Stomach (tissue), 9 donors: ENCODE measurements around the gene AKT2. TPM values are rescaled to one million over a fixed set of nuclear protein-coding genes. Genes with fewer than 3 reads are reported as not detected.

ENCODE experiments used
- DNase-seq, 2 donors: peaks; one replicate each; pipeline versions ENCODE4 v3.0.0 to v3.0.0-alpha.2; 2013 to 2019
- H3K27ac ChIP-seq, 5 donors: fragments of 200-600 bp in 4 of 5; sonication (generic) in 4 of 5; one replicate each; pipeline ENCODE4 v1.5.1; 2013 to 2019; ENCODE audit warnings: mild to moderate bottlenecking in 1 of 5, moderate library complexity in 1 of 5
- H3K27me3 ChIP-seq, 3 donors: fragments of 200-600 bp; sonication (generic); one replicate each; pipeline ENCODE4 v1.5.1; 2017 to 2019; ENCODE audit warnings: mixed run types in 1 of 3
- H3K36me3 ChIP-seq, 4 donors: fragments of 200-600 bp; sonication (generic); 1 replicate in 3 of 4; 2 replicates in 1 of 4; pipeline ENCODE4 v1.5.1; 2016 to 2019
- H3K4me1 ChIP-seq, 4 donors: fragments of 200-600 bp; sonication (generic); one replicate each; pipeline ENCODE4 v1.5.1; 2016 to 2019
- H3K4me3 ChIP-seq, 4 donors: fragments of 200-600 bp; sonication (generic) in 3 of 4; one replicate each; pipeline ENCODE4 v1.5.1; 2016 to 2019; ENCODE audit warnings: mild to moderate bottlenecking in 1 of 4
- H3K9me3 ChIP-seq, 4 donors: fragments of 200-600 bp; sonication (generic); one replicate each; pipeline ENCODE4 v1.5.1; 2016 to 2019
- EP300 ChIP-seq: sonication (generic); formaldehyde crosslinking; IDR thresholded peaks from one replicate; pipeline ENCODE4 v1.6.1; 2017; ENCODE audit warnings: antibody characterized with exemption
- POLR2A ChIP-seq, 4 donors: fragments of 450-650 bp; IDR thresholded peaks; one replicate each; pipeline ENCODE4 v1.6.1; 2016; ENCODE audit warnings: antibody characterized with exemption in 4 of 4, control low read depth in 2 of 4, mild to moderate bottlenecking in 1 of 4, moderate library complexity in 1 of 4
- POLR2AphosphoS5 ChIP-seq, 3 donors: sonication (generic); formaldehyde crosslinking; IDR thresholded peaks; one replicate each; pipeline ENCODE4 v1.6.1; 2016; ENCODE audit warnings: antibody characterized with exemption in 3 of 3
- WGBS, 5 donors: extraction: QIAGEN DNeasy Blood & Tissue Kit in 3 of 5; methylation state at CpG; one replicate each; pipeline versions ENCODE4 v1.1.5 to v1.1.7; 2013 to 2018; 5-methylcytosine and 5-hydroxymethylcytosine counted together
- intact Hi-C: fragments of 100-400 bp; cut with DNase I; formaldehyde crosslinking; loops from one replicate; pipeline ENCODE4 v1.15.1; 2023; ENCODE audit warnings: low total_unique reads
- polyA plus RNA-seq, 3 donors: library from polyadenylated mRNA; stranded (reverse); fragments of 200-250 nt; gene quantifications; one replicate each; pipeline ENCODE4 v1.2.3, GENCODE V29; 2013
- total RNA-seq, 5 donors: library from RNA; depleted of rRNA; stranded (reverse); fragments of >200 nt; gene quantifications; one replicate each; pipeline versions ENCODE4 v1.1.0 to v1.2.3, GENCODE V29; 2014 to 2016
- TF ChIP-seq, protein P1 (sequence below), 7 experiments: fragments of 450-650 bp in 4 of 7; fragments of 200-600 bp in 3 of 7; sonication (generic) in 3 of 7; IDR thresholded peaks; one replicate each; pipeline ENCODE4 v1.5.1; 2016 to 2019; ENCODE audit warnings: antibody characterized with exemption in 7 of 7, control low read depth in 2 of 7, mild to moderate bottlenecking in 1 of 7
- donor health status: healthy with polysubstance abuse.
- donor health status: Bipolar disorder and iron deficiency.
- donor health status: healthy.

The AKT2 gene
- total and polyA plus RNA-seq, 8 donors, result 26.0 to 227 (median 75.9) TPM

- intact Hi-C loops, result no loop called here
Measured at GRCh38 chr19:40321076-40321475, 35.9 kb upstream of the AKT2 start.

DNA sequence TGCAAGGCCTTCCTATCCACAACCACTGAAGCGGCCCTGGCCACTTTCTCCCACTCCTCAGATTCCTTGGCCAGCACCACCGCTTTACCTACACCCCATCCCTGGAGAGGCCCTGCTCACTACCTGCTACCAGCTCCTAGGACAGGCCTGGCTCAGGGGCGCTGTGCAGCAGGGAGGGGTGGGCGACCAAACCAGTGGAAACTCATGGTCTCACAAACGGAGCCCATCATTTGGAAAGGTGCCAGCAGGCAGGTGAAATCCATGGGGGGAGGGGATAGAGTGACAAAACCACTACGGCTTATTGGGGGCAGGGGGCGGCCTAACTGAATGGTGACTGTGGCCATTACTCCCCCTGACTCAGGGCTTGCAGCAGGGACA is 35.4 kb upstream of the AKT2 start:
- Histone ChIP-seq H3K27me3 (no peaks in the 10 kb centered on the region), H3K27ac (no peak overlapping the region), H3K4me3 (no peak overlapping the region), H3K9me3 (no peaks in the 10 kb centered on the region), H3K36me3 (peaks cover 46 to 93% (median 85%) of the 10 kb centered on the region in 4 donors), H3K4me1 (peaks cover 0 to 4% (median 0%) of the 10 kb centered on the region in 4 donors)
- WGBS, 5 donors, result 85 to 92% (median 91%) methylated on average over 7 of the region's 7 CpGs
- no peak for TF ChIP-seq POLR2AphosphoS5 (IDR thresholded peaks at IDR 0.05)
- TF ChIP-seq EP300, result no peak
- no peak for TF ChIP-seq POLR2A (IDR thresholded peaks at IDR 0.05)
- TF ChIP-seq, protein P1, sequence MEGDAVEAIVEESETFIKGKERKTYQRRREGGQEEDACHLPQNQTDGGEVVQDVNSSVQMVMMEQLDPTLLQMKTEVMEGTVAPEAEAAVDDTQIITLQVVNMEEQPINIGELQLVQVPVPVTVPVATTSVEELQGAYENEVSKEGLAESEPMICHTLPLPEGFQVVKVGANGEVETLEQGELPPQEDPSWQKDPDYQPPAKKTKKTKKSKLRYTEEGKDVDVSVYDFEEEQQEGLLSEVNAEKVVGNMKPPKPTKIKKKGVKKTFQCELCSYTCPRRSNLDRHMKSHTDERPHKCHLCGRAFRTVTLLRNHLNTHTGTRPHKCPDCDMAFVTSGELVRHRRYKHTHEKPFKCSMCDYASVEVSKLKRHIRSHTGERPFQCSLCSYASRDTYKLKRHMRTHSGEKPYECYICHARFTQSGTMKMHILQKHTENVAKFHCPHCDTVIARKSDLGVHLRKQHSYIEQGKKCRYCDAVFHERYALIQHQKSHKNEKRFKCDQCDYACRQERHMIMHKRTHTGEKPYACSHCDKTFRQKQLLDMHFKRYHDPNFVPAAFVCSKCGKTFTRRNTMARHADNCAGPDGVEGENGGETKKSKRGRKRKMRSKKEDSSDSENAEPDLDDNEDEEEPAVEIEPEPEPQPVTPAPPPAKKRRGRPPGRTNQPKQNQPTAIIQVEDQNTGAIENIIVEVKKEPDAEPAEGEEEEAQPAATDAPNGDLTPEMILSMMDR (IDR thresholded peaks at IDR 0.05), result no peak
- intact Hi-C loops, result no loop called here
- DNase-seq, result no peak

More at GRCh38 chr19:40321076-40321475, 35.9 kb upstream of the AKT2 start:
- Histone ChIP-seq H3K9me3 (no peaks in the 10 kb centered on the region), H3K4me1 (peaks cover 0 to 1% (median 0%) of the 10 kb centered on the region in 4 donors), H3K4me3 (no peak overlapping the region), H3K27ac (no peak overlapping the region), H3K36me3 (peaks cover 51 to 96% (median 90%) of the 10 kb centered on the region in 4 donors), H3K27me3 (no peaks in the 10 kb centered on the region)
- DNase-seq, result no peak
- WGBS, 5 donors, result 95 to 97% (median 96%) methylated on average over 18 of the region's 18 CpGs
- no peak for TF ChIP-seq POLR2A (IDR thresholded peaks at IDR 0.05)
- TF ChIP-seq EP300, result no peak
- TF ChIP-seq POLR2AphosphoS5 (IDR thresholded peaks at IDR 0.05), result no peak
- TF ChIP-seq, protein P1 (IDR thresholded peaks at IDR 0.05), result no peak

DNA sequence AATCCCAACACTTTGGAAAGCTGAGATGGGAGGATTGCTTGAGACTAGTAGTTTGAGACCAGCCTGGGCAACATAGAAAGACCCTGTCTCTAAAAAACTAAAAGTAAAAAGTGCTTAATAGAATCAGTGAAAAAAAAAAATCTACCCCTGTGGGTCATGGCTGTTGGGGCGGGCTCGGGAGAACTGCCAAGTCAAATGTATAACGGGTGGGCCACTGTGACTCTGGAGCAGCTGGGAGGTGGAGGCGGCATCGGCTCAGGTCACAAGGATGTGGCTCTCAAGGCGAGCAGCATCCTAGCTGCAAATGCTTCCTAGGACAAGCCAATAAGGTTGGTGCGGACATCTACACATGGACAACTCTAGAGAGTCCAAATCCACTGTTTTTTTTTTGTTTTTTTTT is 32.2 kb upstream of the AKT2 start:
- WGBS, 5 donors, result 78 to 89% (median 84%) methylated on average over 7 of the region's 7 CpGs
- H3K27me3 ChIP-seq, result no peaks in the 10 kb centered on the region
- H3K4me1 ChIP-seq, result peaks cover 0 to 4% (median 0%) of the 10 kb centered on the region in 4 donors
- no peak for TF ChIP-seq POLR2AphosphoS5 (IDR thresholded peaks at IDR 0.05)
- TF ChIP-seq, protein P1 (IDR thresholded peaks at IDR 0.05), result no peak
- no peak for TF ChIP-seq POLR2A (IDR thresholded peaks at IDR 0.05)
- no peak for TF ChIP-seq EP300
- H3K4me3 ChIP-seq, result no peak overlapping the region
- H3K36me3 ChIP-seq, result peaks cover 18 to 61% (median 53%) of the 10 kb centered on the region in 4 donors
- no peak for DNase-seq
- no peak overlapping the region for H3K27ac ChIP-seq
- intact Hi-C loops, result no loop called here
- H3K9me3 ChIP-seq, result no peaks in the 10 kb centered on the region

DNA sequence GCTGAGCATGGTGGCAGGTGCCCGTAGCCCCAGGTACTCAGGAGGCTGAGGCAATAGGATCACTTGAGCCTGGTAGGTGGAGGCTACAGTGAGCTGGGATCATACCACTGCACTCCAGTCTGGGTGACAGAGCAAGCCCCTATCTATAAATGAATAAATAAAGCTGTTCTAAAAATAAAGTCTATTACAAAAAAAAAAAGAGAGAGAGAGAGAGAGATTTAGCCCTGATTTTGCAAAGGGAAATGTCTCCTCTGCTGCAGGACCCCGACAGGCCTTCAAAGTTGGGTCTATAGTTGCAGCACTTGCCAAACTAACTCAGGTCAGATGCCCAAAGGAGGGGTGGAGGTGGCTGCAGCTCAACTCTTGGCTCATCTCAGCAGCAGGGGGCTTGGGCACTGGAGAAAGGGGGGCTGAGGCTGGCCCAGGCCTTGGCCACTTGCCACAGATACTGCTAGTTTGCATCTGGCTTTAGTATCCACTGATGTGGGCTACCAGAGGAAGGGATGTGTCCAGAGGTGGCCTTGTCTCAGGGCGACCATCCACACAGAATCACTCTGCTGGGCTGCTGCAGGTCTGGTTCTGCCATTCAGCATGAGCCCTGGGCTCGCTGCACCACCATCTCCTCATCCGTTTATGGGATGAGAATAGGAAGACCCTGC is 30.8 kb upstream of the AKT2 start:
- TF ChIP-seq POLR2A (IDR thresholded peaks at IDR 0.05), result no peak
- TF ChIP-seq, protein P1 (IDR thresholded peaks at IDR 0.05), result no peak
- TF ChIP-seq EP300, result no peak
- Histone ChIP-seq H3K9me3 (no peaks in the 10 kb centered on the region), H3K27ac (no peak overlapping the region), H3K27me3 (no peaks in the 10 kb centered on the region), H3K36me3 (peaks cover 4 to 47% (median 39%) of the 10 kb centered on the region in 4 donors), H3K4me3 (no peak overlapping the region), H3K4me1 (peaks cover 0 to 4% (median 0%) of the 10 kb centered on the region in 4 donors)
- 82 to 90% (median 87%) methylated on average over 4 to 5 of the region's 5 CpGs for WGBS, 5 donors
- no peak for DNase-seq
- intact Hi-C loops, result no loop called here
